DMS153 (cell line): ENCODE measurements around the gene C6orf62.
A peak's percentile ranks its signal among the peaks of the same experiment; 100 is the strongest.
"Not testable (repeated sequence)": the region's sequence is repeated elsewhere in the genome, so short reads cannot be mapped to it uniquely, and the experiment has no call there.

Experiments
- DNase-seq: peaks from one replicate; lab custom pipeline; 2025; lab: John Stamatoyannopoulos, UW

Gene C6orf62

GRCh38 chr6:24743265-24743943 is 24.4 kb upstream of the C6orf62 start:
- DNase-seq, result no peak

- no peak for DNase-seq
Observed at GRCh38 chr6:24742216-24742738, 23.3 kb upstream of the C6orf62 start.

GRCh38 chr6:24740861-24741260 is 21.9 kb upstream of the C6orf62 start:
- no peak for DNase-seq

GRCh38 chr6:24738741-24739140 is 19.8 kb upstream of the C6orf62 start:
- DNase-seq, result no peak

- DNase-seq, result not testable (repeated sequence)
Observed at GRCh38 chr6:24734710-24735109, 15.8 kb upstream of the C6orf62 start.

GRCh38 chr6:24734166-24734565 is 15.2 kb upstream of the C6orf62 start:
- no peak for DNase-seq

GRCh38 chr6:24731456-24732134 is 12.6 kb upstream of the C6orf62 start:
- DNase-seq, result not testable (repeated sequence)

- DNase-seq, result not testable (repeated sequence)
Observed at GRCh38 chr6:24730653-24731052, 11.7 kb upstream of the C6orf62 start.

- DNase-seq, result no peak
Observed at GRCh38 chr6:24723270-24723669, 4.3 kb upstream of the C6orf62 start.

GRCh38 chr6:24721461-24722215 is 2.7 kb upstream of the C6orf62 start:
- DNase-seq, result peak; percentile 81

- peak; percentile 99 for DNase-seq
Observed at GRCh38 chr6:24720604-24721460, 1.9 kb upstream of the C6orf62 start.

- DNase-seq, result peak; percentile 19
Observed at GRCh38 chr6:24720131-24720603, 1.2 kb upstream of the C6orf62 start.

GRCh38 chr6:24718449-24719124 is 367 bp downstream of the C6orf62 start:
- DNase-seq, result no peak

GRCh38 chr6:24716602-24717148 is 2.3 kb downstream of the C6orf62 start:
- DNase-seq, result not testable (repeated sequence)

- DNase-seq, result no peak
Observed at GRCh38 chr6:24710519-24711303, 8.2 kb downstream of the C6orf62 start.

GRCh38 chr6:24709014-24709711 is 9.8 kb downstream of the C6orf62 start:
- no peak for DNase-seq

GRCh38 chr6:24708612-24709011 is 10.3 kb downstream of the C6orf62 start:
- DNase-seq, result no peak

- no peak for DNase-seq
Observed at GRCh38 chr6:24704468-24704867, 14.5 kb downstream of the C6orf62 start.

GRCh38 chr6:24702720-24703282 is 16.2 kb downstream of the C6orf62 start:
- no peak for DNase-seq
